A549 (cell line): ENCODE data around the gene BCL3. TPM values are rescaled to one million over a fixed set of nuclear protein-coding genes. Genes with fewer than 3 reads are reported as not detected.

Source experiments
- ATAC-seq, 2 experiments: fragments of 200-7000 bp in 1 of 2; fragments of >200 bp in 1 of 2; cut with Nextera tagmentation in 1 of 2; cut with Tn5 transposase in 1 of 2; 3 replicates each; pipeline versions ENCODE4 v1.8.0 to v1.9.1; 2018 to 2020; ENCODE audit warnings: mild to moderate bottlenecking in 1 of 2, moderate library complexity in 1 of 2
- CTCF ChIA-PET: fragments of 300-600 bp; sonication (Branson Sonifier 250); formaldehyde crosslinking; extraction: SDS; loops from one replicate; lab custom pipeline; 2021; ENCODE audit warnings: antibody characterized with exemption, inconsistent platforms; lab: Yijun Ruan, JAX
- POLR2A ChIA-PET: fragments of 350-600 bp; formaldehyde crosslinking; extraction: SDS; loops from one replicate; lab custom pipeline; 2021; ENCODE audit warnings: antibody characterized with exemption, inconsistent platforms; lab: Yijun Ruan, JAX
- DNase-seq, 2 experiments: peaks; one replicate each; pipeline versions ENCODE4 v3.0.0 to v3.0.0-alpha.2; 2011 to 2016; ENCODE audit warnings: low read depth in 1 of 2, low spot score in 1 of 2
- FAIRE-seq: peaks from 2 replicates; lab custom pipeline; 2011; peaks lifted over from hg19 to GRCh38; lab: Jason Lieb, UNC
- H3K27ac ChIP-seq, 2 experiments: fragments of >200 bp; sonication (Bioruptor Twin); formaldehyde crosslinking; 3 replicates each; pipeline ENCODE4 v1.5.1; 2016 to 2017
- H3K4me1 ChIP-seq: fragments of >200 bp; sonication (Bioruptor Twin); formaldehyde crosslinking; 3 replicates; pipeline ENCODE4 v1.6.1; 2016
- H3K4me2 ChIP-seq: fragments of >200 bp; sonication (Bioruptor Twin); formaldehyde crosslinking; 3 replicates; pipeline ENCODE4 v1.6.1; 2016
- H3K4me3 ChIP-seq: fragments of >200 bp; sonication (Bioruptor Twin); formaldehyde crosslinking; 3 replicates; pipeline ENCODE4 v1.5.1; 2016
- H3K9me3 ChIP-seq: fragments of >200 bp; sonication (Bioruptor Twin); formaldehyde crosslinking; 3 replicates; pipeline ENCODE4 v1.6.1; 2016
- ATOH8 ChIP-seq: fragments of 250-450 bp; sonication (Bioruptor Pico); IDR thresholded peaks from 2 replicates; pipeline ENCODE4 v1.5.0; 2020; ENCODE audit warnings: low read depth, mild to moderate bottlenecking, moderate library complexity
- CBX2 ChIP-seq: fragments of 200-600 bp; sonication (generic); IDR thresholded peaks from 2 replicates; pipeline ENCODE4 v1.6.1; 2016; ENCODE audit warnings: low read depth, mild to moderate bottlenecking, borderline replicate concordance
- CBX8 ChIP-seq: fragments of 200-600 bp; sonication (generic); IDR thresholded peaks from 2 replicates; pipeline ENCODE4 v1.6.1; 2016
- CTCF ChIP-seq: fragments of >200 bp; sonication (Bioruptor Twin); formaldehyde crosslinking; IDR thresholded peaks from 3 replicates; pipeline ENCODE4 v1.5.1; 2016
- EHF ChIP-seq: fragments of 250-450 bp; sonication (Bioruptor Pico); IDR thresholded peaks from 2 replicates; pipeline ENCODE4 v1.5.0; 2020; ENCODE audit warnings: mild to moderate bottlenecking
- EP300 ChIP-seq, 2 experiments: fragments of >200 bp; sonication (Bioruptor Twin); formaldehyde crosslinking; IDR thresholded peaks; 2 replicates in 1 of 2; 3 replicates in 1 of 2; pipeline ENCODE4 v1.6.1; 2016 to 2017
- ESRRA ChIP-seq: fragments of 150-350 bp; IDR thresholded peaks from 2 replicates; pipeline ENCODE4 v1.6.1; 2014; ENCODE audit warnings: mild to moderate bottlenecking, low read length, borderline replicate concordance
- FOSB ChIP-seq: fragments of 250-450 bp; sonication (Bioruptor Pico); IDR thresholded peaks from 2 replicates; pipeline ENCODE4 v1.5.0; 2020; ENCODE audit warnings: mild to moderate bottlenecking, moderate library complexity
- FOSL2 ChIP-seq, 2 experiments: fragments of 450-650 bp in 1 of 2; fragments of >200 bp in 1 of 2; sonication (Bioruptor Twin) in 1 of 2; formaldehyde crosslinking; IDR thresholded peaks; 2 replicates each; pipeline versions ENCODE4 v1.5.0 to v1.6.1; 2016 to 2020; ENCODE audit warnings: mild to moderate bottlenecking in 1 of 2, moderate library complexity in 1 of 2
- GATA3 ChIP-seq: IDR thresholded peaks from 2 replicates; pipeline ENCODE4 v1.6.1; 2012; ENCODE audit warnings: borderline replicate concordance
- HDAC2 ChIP-seq: fragments of 200-600 bp; sonication (generic); IDR thresholded peaks from 2 replicates; pipeline ENCODE4 v1.6.1; 2016
- HOXB13 ChIP-seq: fragments of 250-450 bp; sonication (Bioruptor Pico); IDR thresholded peaks from 2 replicates; pipeline ENCODE4 v1.5.0; 2020; ENCODE audit warnings: low read depth, mild to moderate bottlenecking, moderate library complexity
- HOXB5 ChIP-seq: fragments of 250-450 bp; sonication (Bioruptor Pico); IDR thresholded peaks from 2 replicates; pipeline ENCODE4 v1.5.0; 2020; ENCODE audit warnings: mild to moderate bottlenecking, moderate library complexity
- KDM5A ChIP-seq: fragments of 200-600 bp; sonication (generic); IDR thresholded peaks from 2 replicates; pipeline ENCODE4 v1.6.1; 2016; ENCODE audit warnings: antibody characterized with exemption, mild to moderate bottlenecking
- MAFK ChIP-seq: fragments of 450-650 bp; IDR thresholded peaks from 2 replicates; pipeline ENCODE4 v1.6.1; 2014; ENCODE audit not compliant: partially characterized antibody
- MAZ ChIP-seq: fragments of 150-350 bp; IDR thresholded peaks from 2 replicates; pipeline ENCODE4 v1.6.1; 2014; ENCODE audit warnings: antibody characterized with exemption, low read depth, low read length, borderline replicate concordance
- MYC ChIP-seq: IDR thresholded peaks from 2 replicates; pipeline ENCODE4 v1.6.1; 2012; ENCODE audit warnings: mild to moderate bottlenecking, inconsistent platforms, low read length, improper control_type of control experiment, borderline replicate concordance
- NFE2L2 ChIP-seq: fragments of 150-350 bp; conservative IDR thresholded peaks from 2 replicates; pipeline ENCODE4 v1.6.1; 2014; ENCODE audit warnings: low read length
- NR3C1 ChIP-seq: fragments of >200 bp; sonication (Bioruptor Twin); formaldehyde crosslinking; IDR thresholded peaks from 3 replicates; pipeline ENCODE4 v1.6.1; 2017
- POLR2AphosphoS2 ChIP-seq: conservative IDR thresholded peaks from 2 replicates; pipeline ENCODE4 v1.6.1; 2012; ENCODE audit warnings: low read length, improper control_type of control experiment, inconsistent platforms
- RCOR1 ChIP-seq: fragments of 150-350 bp; IDR thresholded peaks from 2 replicates; pipeline ENCODE4 v1.6.1; 2014; ENCODE audit warnings: antibody characterized with exemption, low read length, low read depth
- RNF2 ChIP-seq: fragments of 200-600 bp; sonication (generic); IDR thresholded peaks from 2 replicates; pipeline ENCODE4 v1.6.1; 2016; ENCODE audit warnings: low read depth, mild to moderate bottlenecking, antibody characterized with exemption, moderate library complexity, borderline replicate concordance
- SMC3 ChIP-seq: fragments of >200 bp; sonication (Bioruptor Twin); formaldehyde crosslinking; IDR thresholded peaks from 3 replicates; pipeline ENCODE4 v1.6.1; 2018; ENCODE audit warnings: inconsistent platforms
- TFCP2L1 ChIP-seq: fragments of 250-450 bp; sonication (Bioruptor Pico); IDR thresholded peaks from 2 replicates; pipeline ENCODE4 v1.5.0; 2021; ENCODE audit warnings: mild to moderate bottlenecking
- TP53 ChIP-seq: fragments of 250-450 bp; sonication (Bioruptor Pico); IDR thresholded peaks from 2 replicates; pipeline ENCODE4 v1.5.0; 2021; ENCODE audit warnings: mild to moderate bottlenecking, moderate library complexity
- ZFP36 ChIP-seq: fragments of 450-650 bp; IDR thresholded peaks from 2 replicates; pipeline ENCODE4 v1.6.1; 2014; ENCODE audit warnings: borderline replicate concordance; ENCODE audit not compliant: partially characterized antibody
- ZNF302 ChIP-seq: fragments of 250-450 bp; sonication (Bioruptor Pico); IDR thresholded peaks from 2 replicates; pipeline ENCODE4 v1.9.0; 2021; ENCODE audit warnings: inconsistent platforms, mild to moderate bottlenecking, moderate library complexity
- WGBS: methylation state at CpG from one replicate; pipeline ENCODE4 v1.1.6; 2017; ENCODE audit errors: missing lambda C conversion rate; 5-methylcytosine and 5-hydroxymethylcytosine counted together
- polyA plus RNA-seq, 4 experiments: library from polyadenylated mRNA; depleted of rRNA in 3 of 4; stranded (reverse); fragments of >200 nt; fragmentation: RNase III in 1 of 4; extraction: RNeasy Plus Mini Kit Qiagen cat#74134 plus additional on column Dnase treatment in 1 of 4; gene quantifications; 2 replicates in 3 of 4; 3 replicates in 1 of 4; pipeline ENCODE4 v1.2.3, GENCODE V29; 2011 to 2017
- TF ChIP-seq, protein P1 (sequence below): fragments of >200 bp; sonication (Bioruptor Twin); formaldehyde crosslinking; IDR thresholded peaks from 2 replicates; pipeline ENCODE4 v1.6.1; 2016
- TF ChIP-seq, protein P2 (sequence below): IDR thresholded peaks from 2 replicates; pipeline ENCODE4 v1.6.1; 2012
- TF ChIP-seq, protein P3 (sequence below): fragments of 150-350 bp; IDR thresholded peaks from 2 replicates; pipeline ENCODE4 v1.6.1; 2014; ENCODE audit warnings: low read depth, mild to moderate bottlenecking, low read length
- TF ChIP-seq, protein P4 (sequence below): fragments of >200 bp; sonication (Bioruptor Twin); formaldehyde crosslinking; IDR thresholded peaks from 3 replicates; pipeline ENCODE4 v1.6.1; 2016
- TF ChIP-seq, protein P5 (sequence below): fragments of 200-600 bp; sonication (generic); IDR thresholded peaks from 2 replicates; pipeline ENCODE4 v1.6.1; 2016; ENCODE audit warnings: antibody characterized with exemption, mild to moderate bottlenecking, moderate library complexity

BCL3 gene
- polyA plus RNA-seq, 2 of the 4 experiments (the other 2 are of a cell fraction), result 22.6 to 72.1 TPM

- CTCF ChIA-PET, result interaction anchor here (0.6 to 42.5 kb wide), 15 partner anchors 9 to 155 kb away, joined by 3 to 1899 read pairs (median 43); partner anchors contain the start of genes BCAM, BCL3, CBLC and CEACAM16
- FAIRE-seq, result no peak
- peak; percentile 73 to 77 for ATAC-seq
- WGBS, result 3% methylated on average over 14 of the region's 18 CpGs
- peak; percentile 80 to 91 for DNase-seq
- Histone ChIP-seq H3K4me2 (peak overlapping the region; percentile 89), H3K27ac (peak overlapping the region; percentile 97), H3K4me3 (peak overlapping the region; percentile 38), H3K4me1 (peaks cover 75% of the 10 kb centered on the region), H3K9me3 (no peaks in the 10 kb centered on the region)
- POLR2A ChIA-PET, result interaction anchor here (0.6 to 3.7 kb wide), 13 partner anchors 11 to 59 kb away, joined by 4 to 53 read pairs (median 20); partner anchors contain the start of gene BCL3
- TF ChIP-seq CBX2 (no peak), CBX8 (no peak), ZFP36 (no peak), MYC (0 out of 2 replicates have a peak, but pooled peaks have one; percentile 20), EHF (CRISPR knock-in tag) (peak; percentile 87), FOSL2 (IDR thresholded peaks at IDR 0.05) (no peak), FOSL2 (CRISPR knock-in tag; IDR thresholded peaks at IDR 0.05) (no peak; the same call in none of the 2 replicates), SMC3 (no peak), MAFK (no peak), KDM5A (no peak), HDAC2 (no peak), ATOH8 (CRISPR knock-in tag) (no peak), HOXB13 (CRISPR knock-in tag) (no peak), ESRRA (peak; percentile 82), EP300 (IDR thresholded peaks at IDR 0.05) (peak; percentile 38 to 63; a peak in 3 of 5 replicates), NR3C1 (no peak), TFCP2L1 (CRISPR knock-in tag) (no peak), MAZ (no peak), RCOR1 (no peak), RNF2 (no peak), NFE2L2 (no peak), GATA3 (peak; percentile 79), HOXB5 (peak; percentile 50; the same call in 1 of the 2 replicates), ZNF302 (CRISPR knock-in tag) (no peak), CTCF (no peak), FOSB (CRISPR knock-in tag) (no peak), TP53 (CRISPR knock-in tag) (no peak), POLR2AphosphoS2 (no peak)
- TF ChIP-seq, protein P1, sequence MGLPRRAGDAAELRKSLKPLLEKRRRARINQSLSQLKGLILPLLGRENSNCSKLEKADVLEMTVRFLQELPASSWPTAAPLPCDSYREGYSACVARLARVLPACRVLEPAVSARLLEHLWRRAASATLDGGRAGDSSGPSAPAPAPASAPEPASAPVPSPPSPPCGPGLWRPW, result no peak
- TF ChIP-seq, protein P2, sequence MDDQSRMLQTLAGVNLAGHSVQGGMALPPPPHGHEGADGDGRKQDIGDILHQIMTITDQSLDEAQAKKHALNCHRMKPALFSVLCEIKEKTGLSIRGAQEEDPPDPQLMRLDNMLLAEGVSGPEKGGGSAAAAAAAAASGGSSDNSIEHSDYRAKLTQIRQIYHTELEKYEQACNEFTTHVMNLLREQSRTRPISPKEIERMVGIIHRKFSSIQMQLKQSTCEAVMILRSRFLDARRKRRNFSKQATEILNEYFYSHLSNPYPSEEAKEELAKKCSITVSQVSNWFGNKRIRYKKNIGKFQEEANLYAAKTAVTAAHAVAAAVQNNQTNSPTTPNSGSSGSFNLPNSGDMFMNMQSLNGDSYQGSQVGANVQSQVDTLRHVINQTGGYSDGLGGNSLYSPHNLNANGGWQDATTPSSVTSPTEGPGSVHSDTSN, result no peak
- TF ChIP-seq, protein P3, sequence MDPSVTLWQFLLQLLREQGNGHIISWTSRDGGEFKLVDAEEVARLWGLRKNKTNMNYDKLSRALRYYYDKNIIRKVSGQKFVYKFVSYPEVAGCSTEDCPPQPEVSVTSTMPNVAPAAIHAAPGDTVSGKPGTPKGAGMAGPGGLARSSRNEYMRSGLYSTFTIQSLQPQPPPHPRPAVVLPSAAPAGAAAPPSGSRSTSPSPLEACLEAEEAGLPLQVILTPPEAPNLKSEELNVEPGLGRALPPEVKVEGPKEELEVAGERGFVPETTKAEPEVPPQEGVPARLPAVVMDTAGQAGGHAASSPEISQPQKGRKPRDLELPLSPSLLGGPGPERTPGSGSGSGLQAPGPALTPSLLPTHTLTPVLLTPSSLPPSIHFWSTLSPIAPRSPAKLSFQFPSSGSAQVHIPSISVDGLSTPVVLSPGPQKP, result no peak
- TF ChIP-seq, protein P4, sequence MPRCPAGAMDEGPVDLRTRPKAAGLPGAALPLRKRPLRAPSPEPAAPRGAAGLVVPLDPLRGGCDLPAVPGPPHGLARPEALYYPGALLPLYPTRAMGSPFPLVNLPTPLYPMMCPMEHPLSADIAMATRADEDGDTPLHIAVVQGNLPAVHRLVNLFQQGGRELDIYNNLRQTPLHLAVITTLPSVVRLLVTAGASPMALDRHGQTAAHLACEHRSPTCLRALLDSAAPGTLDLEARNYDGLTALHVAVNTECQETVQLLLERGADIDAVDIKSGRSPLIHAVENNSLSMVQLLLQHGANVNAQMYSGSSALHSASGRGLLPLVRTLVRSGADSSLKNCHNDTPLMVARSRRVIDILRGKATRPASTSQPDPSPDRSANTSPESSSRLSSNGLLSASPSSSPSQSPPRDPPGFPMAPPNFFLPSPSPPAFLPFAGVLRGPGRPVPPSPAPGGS, result no peak; the same call in 2 of the 3 replicates
- TF ChIP-seq, protein P5, sequence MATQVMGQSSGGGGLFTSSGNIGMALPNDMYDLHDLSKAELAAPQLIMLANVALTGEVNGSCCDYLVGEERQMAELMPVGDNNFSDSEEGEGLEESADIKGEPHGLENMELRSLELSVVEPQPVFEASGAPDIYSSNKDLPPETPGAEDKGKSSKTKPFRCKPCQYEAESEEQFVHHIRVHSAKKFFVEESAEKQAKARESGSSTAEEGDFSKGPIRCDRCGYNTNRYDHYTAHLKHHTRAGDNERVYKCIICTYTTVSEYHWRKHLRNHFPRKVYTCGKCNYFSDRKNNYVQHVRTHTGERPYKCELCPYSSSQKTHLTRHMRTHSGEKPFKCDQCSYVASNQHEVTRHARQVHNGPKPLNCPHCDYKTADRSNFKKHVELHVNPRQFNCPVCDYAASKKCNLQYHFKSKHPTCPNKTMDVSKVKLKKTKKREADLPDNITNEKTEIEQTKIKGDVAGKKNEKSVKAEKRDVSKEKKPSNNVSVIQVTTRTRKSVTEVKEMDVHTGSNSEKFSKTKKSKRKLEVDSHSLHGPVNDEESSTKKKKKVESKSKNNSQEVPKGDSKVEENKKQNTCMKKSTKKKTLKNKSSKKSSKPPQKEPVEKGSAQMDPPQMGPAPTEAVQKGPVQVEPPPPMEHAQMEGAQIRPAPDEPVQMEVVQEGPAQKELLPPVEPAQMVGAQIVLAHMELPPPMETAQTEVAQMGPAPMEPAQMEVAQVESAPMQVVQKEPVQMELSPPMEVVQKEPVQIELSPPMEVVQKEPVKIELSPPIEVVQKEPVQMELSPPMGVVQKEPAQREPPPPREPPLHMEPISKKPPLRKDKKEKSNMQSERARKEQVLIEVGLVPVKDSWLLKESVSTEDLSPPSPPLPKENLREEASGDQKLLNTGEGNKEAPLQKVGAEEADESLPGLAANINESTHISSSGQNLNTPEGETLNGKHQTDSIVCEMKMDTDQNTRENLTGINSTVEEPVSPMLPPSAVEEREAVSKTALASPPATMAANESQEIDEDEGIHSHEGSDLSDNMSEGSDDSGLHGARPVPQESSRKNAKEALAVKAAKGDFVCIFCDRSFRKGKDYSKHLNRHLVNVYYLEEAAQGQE, result no peak
These were observed 23.3 kb upstream of the BCL3 start for GRCh38 chr19:44725251-44725650.
